BLaER1 treated with 17β-estradiol and CSF1 and Interleukin-3, amounts not matched to agents 10 nM and 100 nM (cell line): ENCODE measurements around the gene KAT14.
"Not testable (repeated sequence)": the region's sequence is repeated elsewhere in the genome, so short reads cannot be mapped to it uniquely, and the experiment has no call there.

Experiments used
- H3K27ac ChIP-seq, 11 experiments: shearing (Covaris generic); formaldehyde crosslinking; 2 replicates each; pipeline ENCODE4 v1.8.1; 2022
- H3K27me3 ChIP-seq, 11 experiments: shearing (Covaris generic); formaldehyde crosslinking; 2 replicates each; pipeline ENCODE4 v1.8.1; 2022
- H3K36me3 ChIP-seq, 11 experiments: shearing (Covaris generic); formaldehyde crosslinking; 2 replicates each; pipeline ENCODE4 v1.8.1; 2022
- H3K4me1 ChIP-seq, 10 experiments: shearing (Covaris generic); formaldehyde crosslinking; 2 replicates each; pipeline ENCODE4 v1.8.1; 2022
- H3K4me2 ChIP-seq, 11 experiments: shearing (Covaris generic); formaldehyde crosslinking; 2 replicates each; pipeline ENCODE4 v1.8.1; 2022
- H3K4me3 ChIP-seq, 10 experiments: shearing (Covaris generic); formaldehyde crosslinking; 2 replicates each; pipeline ENCODE4 v1.8.1; 2022
- H3K9ac ChIP-seq, 11 experiments: shearing (Covaris generic); formaldehyde crosslinking; 2 replicates each; pipeline ENCODE4 v1.8.1; 2022
- H3K9me3 ChIP-seq, 11 experiments: shearing (Covaris generic); formaldehyde crosslinking; replicated peaks in 1 of 11; 2 replicates each; pipeline ENCODE4 v1.8.1; 2022
- H4K20me1 ChIP-seq, 11 experiments: shearing (Covaris generic); formaldehyde crosslinking; 2 replicates each; pipeline ENCODE4 v1.8.1; 2022
- Cebpa-rat ChIP-seq, 11 experiments: shearing (Covaris generic); IDR thresholded peaks; 2 replicates each; pipeline ENCODE4 v1.8.1; 2022

Gene KAT14

GRCh38 chr20:18225632-18226031, 88.0 kb downstream of the KAT14 start:
- Histone ChIP-seq H3K27me3 (no peaks in the 10 kb centered on the region), H3K4me3 (no peak overlapping the region), H3K9ac (no peak overlapping the region), H3K4me2 (no peak overlapping the region), H3K4me1 (no peaks in the 10 kb centered on the region), H3K27ac (no peak overlapping the region), H3K9me3 (peaks cover 0 to 18% (median 11%) of the 10 kb centered on the region in 11 experiments; a peak in 15 of 22 replicates), H4K20me1 (no peaks in the 10 kb centered on the region), H3K36me3 (no peaks in the 10 kb centered on the region)
- TF ChIP-seq Cebpa-rat (IDR thresholded peaks at IDR 0.05) = no peak

DNA sequence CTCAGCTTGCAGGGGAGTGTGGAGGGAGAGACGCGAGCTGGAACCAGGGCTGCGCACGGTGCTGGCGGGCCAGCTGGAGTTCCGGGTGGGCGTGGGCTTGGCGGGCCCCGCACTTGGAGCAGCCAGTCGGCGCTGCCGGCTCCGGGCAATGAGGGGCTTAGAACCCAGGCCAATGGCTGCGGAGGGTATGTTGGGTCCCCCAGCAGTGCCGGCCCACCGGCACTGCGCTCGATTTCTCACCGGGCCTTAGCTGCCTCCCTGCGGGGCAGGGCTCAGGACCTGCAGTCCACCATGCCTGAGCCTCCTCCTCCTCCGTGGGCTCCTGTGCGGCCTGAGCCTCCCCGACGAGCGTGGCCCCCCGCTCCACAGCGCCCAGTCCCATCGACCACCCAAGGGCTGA, 89.1 kb downstream of the KAT14 start:
- not testable (repeated sequence) for H3K27me3 ChIP-seq, H3K36me3 ChIP-seq, H3K9ac ChIP-seq, H3K4me3 ChIP-seq, H3K4me1 ChIP-seq, H3K27ac ChIP-seq, H3K4me2 ChIP-seq, H4K20me1 ChIP-seq
- peaks cover 0 to 18% (median 11%) of the 10 kb centered on the region in 11 experiments; a peak in 15 of 22 replicates for H3K9me3 ChIP-seq

- Histone ChIP-seq H3K9ac (no peak overlapping the region), H3K4me3 (no peak overlapping the region), H3K27ac (no peak overlapping the region), H3K27me3 (no peaks in the 10 kb centered on the region), H3K4me1 (no peaks in the 10 kb centered on the region), H4K20me1 (no peaks in the 10 kb centered on the region), H3K4me2 (no peak overlapping the region), H3K9me3 (peaks cover 0 to 16% (median 10%) of the 10 kb centered on the region in 11 experiments; a peak in 13 of 22 replicates), H3K36me3 (no peaks in the 10 kb centered on the region)
- TF ChIP-seq Cebpa-rat (IDR thresholded peaks at IDR 0.05) = no peak
These were observed 95.8 kb downstream of the KAT14 start for GRCh38 chr20:18233408-18233943.
